ENCODE measurements around the gene LUM.

LUM gene

DNA sequence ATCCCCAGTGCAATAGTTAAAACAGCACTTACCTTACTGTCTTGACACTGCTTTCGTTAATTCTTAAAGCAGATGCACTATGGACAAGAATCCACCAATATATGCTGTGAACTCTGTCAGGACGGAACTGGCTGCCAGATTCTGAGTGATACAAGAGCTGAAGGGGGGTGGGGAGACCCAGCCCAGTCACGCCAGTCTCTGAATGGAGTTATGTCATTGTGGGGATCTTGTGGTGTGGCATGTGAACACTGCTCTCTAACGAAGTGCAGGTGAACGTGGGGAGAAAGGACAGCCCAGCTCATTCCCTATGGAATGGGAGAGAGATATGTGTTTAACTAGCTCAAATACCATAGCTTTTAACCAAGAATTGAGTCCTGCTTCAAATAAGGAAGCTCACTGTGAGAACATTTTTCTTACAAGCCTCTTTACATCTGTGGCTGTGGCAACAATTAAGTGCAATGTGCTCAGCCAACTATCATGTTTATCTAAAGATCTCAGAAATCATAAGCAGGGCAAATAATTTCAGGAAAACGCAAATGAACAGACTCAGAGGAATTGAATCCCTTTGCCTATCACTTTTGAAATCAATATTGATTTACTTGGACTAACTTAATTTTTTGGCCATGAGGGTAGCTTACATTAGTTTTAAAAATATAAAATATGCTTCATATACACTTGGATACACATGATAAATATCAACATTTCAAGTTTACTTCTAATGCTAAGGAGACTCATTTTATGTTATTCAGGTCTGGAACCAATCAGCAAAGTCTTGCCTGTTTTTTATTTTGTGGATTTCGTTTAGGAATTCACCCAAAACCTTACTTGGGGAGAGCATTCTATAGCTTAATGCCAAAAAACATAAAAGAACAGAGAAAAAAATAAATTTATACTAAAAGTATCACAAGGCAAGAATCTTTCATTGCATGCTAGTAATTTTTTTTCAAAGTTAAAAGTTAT lies at the start of gene LUM:
Gene LUM, minus strand, starts transcription at position 129 of the 960 bp plus-strand sequence. CDS start 2,515 bp downstream, outside the sequence.
- DNase-seq (ENCODE audit: low spot score): no peak

GRCh38 chr12:91161009-91161408 lies 49.7 kb upstream of the LUM start:
- no peak for DNase-seq (ENCODE audit: low spot score)

- no peak for DNase-seq (ENCODE audit: low spot score)
Observed at GRCh38 chr12:91155990-91156389, 44.7 kb upstream of the LUM start.

DNA sequence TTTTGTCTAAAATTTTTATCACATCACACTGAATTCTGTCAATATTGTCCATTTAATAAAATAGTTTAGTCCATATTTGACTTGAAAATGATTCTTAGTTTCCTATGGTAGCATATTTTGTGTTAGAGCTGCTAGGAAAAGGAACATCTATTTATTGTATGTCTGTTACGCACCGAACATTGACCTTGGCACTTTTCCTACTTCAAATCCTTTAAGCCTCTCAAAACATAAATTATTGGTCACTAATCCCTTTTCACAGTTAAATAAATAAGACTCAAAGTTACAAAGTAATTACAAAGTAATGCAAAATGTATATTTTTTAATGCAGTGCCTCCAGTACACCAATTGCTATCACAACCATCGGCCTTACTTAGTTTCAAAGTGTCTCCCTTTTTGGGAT lies 42.8 kb upstream of the LUM start:
- no peak for DNase-seq (ENCODE audit: low spot score)

DNA sequence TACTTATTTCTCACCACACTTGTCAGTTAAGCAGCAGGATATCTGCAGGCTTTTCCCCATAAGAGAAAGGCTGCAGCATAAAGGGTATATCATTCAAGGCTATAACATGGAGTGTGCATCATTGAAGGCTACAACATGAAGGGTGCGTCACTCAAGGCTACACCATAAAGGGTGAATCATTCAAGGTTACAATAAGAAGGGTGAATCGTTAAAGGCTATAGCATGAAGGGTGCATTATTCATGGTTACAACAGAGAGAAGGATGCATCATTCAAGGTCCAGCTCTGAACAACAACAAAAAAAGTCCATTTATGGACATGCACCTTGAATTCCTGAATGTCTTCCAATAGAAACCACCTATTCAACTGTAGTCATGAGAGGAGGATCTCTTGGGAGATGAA lies 32.8 kb upstream of the LUM start:
- no peak for DNase-seq (ENCODE audit: low spot score)

DNA sequence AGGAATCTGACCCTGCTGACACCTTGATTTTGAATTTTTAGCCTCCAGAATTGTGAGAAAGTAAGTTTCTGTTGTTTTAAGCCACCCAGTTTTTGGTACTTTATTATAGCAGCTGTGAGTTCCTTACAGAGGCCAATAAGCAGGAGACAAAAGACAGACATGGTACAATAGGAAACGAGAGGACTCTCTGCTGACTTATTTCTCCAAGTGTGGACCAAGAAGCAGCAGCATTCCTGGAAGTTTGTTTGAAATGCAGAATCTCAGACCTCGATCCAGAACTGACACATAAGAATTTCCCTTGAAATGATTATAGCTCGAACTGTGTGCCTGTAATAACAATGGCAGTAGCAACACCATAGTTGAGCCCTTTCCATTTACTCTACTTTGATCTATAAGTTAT lies 31.9 kb upstream of the LUM start:
- DNase-seq (ENCODE audit: low spot score): no peak

DNA sequence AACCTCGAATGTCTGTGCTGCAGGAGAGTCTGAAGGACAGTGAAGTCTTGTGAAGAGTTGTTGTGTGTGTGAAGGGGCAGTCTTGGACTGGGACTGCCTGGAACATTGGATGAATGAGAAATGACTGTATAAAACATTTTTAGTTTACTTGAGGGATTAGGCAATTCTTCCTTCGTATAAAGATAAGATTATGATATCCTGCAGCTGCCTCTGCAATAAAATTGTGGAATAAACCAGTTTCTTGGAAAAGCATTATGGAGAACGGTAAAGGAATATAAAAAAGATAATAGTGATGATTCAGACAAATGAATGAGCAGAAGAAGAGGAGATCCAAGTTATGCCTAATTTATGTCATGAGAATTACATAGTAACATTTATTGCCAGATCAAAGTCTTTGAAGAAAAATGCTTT lies 30.9 kb upstream of the LUM start:
- no peak for DNase-seq (ENCODE audit: low spot score)

- no peak for DNase-seq (ENCODE audit: low spot score)
Observed at GRCh38 chr12:91140026-91140931, 29.0 kb upstream of the LUM start.

DNA sequence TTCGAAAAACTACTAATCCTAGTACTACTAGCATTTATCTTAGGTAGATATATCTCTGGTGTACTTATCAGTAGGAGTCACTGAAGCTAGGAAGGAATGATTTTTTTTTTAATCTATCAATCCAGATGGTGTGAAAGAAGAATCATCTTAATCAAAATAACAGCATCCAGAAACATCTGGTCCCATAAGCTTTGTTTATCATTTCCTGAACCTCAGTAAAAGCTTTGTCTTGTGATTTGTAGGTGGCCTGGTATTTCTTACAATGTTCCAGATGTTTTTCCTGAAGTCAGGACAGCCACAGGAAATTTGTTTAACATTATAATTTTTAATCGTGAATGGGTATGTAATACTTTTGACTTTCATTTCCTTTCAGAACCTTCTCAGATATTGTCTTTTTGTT lies 28.0 kb upstream of the LUM start:
- no peak for DNase-seq (ENCODE audit: low spot score)

DNA sequence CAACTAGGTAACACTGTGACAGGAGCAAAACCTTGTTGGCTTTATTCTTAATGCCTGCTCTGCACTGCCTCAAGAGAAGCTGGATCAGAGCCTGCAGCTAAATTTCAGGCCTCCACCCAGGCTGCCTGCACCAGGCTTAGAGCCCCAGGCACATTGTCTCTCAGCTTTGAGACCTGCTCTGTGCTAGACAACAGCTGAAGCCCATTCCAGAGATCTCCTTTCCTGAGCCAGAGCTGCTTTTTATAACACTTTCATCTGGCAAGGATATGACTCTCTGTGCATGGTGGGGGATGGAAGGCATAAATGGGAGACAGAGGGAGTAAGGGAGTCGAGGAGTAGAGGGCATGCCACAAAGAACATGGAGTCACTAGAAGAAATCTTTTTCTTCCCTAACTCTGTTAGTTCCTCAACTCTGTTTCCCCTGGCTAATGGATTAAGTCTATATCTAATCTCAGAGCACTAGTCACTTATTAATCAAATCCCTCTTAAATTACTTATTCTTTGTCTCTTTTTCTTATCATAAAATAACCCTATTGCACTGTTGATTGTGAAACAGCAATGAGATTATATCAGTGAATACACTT lies 27.1 kb upstream of the LUM start:
- no peak for DNase-seq (ENCODE audit: low spot score)

DNA sequence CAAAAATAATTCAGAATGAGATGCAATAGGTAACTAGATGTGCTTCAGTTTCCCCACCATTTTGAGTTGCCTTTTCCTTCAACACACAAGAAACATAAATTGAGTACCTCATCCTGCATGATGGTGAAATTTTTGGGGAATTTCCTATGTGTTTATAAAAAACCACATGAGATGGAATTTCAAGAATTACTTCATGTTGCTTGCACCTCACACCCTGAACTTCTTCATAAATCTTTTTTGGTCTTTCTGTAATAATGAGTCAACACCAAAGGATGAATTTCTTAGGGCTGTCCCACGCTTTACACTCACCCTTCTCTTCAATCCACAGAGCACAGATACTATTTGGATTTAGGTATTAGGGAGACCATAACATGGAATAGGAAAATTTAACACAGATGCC lies 22.6 kb upstream of the LUM start:
- no peak for DNase-seq (ENCODE audit: low spot score)

DNA sequence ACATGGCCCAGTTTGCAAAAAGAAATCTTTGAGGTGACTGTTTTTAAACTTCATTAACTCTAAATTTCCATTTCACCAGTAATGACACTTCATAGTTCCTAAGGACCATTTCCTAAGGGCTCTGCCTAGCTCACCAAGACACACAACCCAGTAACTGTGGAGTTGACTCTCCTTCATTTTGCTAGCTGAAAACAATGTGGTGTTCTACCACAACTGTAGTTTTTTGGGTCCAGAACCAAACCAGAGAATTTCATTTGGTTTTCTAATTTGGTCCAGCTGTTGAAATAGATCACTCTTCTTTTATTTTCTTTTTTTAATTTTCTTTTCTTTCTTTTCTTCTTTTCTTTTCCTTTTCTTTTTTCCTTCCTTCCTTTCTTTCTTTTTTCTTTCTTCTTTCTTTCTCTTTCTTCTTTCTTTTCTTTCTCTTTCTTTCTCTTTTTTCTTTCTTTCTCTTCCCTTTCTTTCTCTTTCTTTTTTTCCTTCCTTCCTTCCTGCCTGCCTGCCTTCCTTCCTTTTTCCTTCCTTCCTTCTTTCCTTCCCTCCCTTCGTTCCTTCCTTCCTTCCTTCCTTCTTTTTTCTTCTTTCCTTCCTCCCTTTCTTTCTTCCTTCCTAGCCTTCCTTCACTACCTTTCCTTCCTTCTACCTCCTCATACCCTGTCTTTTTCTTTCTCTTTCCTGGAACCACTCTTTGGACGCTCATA lies 18.5 kb upstream of the LUM start:
- no peak for DNase-seq (ENCODE audit: low spot score)

DNA sequence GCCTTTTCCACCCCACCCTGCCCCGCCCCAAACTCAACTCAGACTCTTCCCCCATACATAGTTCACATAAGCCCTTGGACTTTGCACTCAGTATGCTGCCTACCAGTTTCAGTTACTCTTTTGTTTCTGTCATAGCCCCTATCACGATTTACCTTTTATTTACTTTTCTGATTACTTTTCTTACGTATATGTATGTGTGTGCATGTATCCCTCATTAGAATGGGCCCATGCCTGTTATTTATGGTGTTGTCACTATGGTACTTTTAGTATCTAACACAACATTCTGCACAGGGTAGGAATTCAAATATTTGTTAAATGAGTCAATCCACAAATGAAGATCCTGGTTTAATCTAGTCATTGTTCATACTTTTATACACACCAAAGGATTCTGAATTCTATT lies 16.5 kb upstream of the LUM start:
- no peak for DNase-seq (ENCODE audit: low spot score)

- no peak for DNase-seq (ENCODE audit: low spot score)
Observed at GRCh38 chr12:91127306-91127705, 16.0 kb upstream of the LUM start.

GRCh38 chr12:91126516-91126915 lies 15.2 kb upstream of the LUM start:
- DNase-seq (ENCODE audit: low spot score): no peak

DNA sequence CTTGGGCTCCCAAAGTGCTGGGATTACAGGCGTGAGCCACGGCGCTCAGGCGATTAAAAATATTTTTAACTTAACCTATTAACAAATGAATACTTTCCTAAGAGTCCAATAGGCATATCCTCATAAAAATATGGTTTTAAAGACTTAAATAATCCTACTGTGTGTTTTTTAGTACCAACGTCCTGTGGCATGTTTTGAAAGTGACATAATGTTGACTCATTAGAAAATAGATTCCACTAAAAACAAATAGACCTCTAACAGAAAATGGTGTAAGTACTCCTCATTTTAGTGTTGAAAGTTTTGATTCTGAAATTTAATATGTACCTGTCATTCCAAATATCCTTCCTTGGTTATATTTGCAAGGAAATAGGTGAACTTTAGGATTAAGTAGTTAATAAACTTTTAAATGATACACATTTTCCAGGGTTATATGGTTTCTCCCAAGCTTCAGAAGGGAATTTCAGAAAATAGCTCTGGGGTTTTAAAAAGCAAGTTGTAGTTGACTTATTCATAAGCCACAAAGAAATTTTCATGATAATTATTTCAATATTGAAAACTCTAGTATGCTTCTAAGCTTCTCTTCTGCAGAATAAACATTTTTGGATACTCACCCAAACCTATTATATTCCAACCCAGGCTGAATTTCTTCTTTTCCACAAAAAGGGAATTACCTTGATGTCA lies 12.1 kb upstream of the LUM start:
- no peak for DNase-seq (ENCODE audit: low spot score)

DNA sequence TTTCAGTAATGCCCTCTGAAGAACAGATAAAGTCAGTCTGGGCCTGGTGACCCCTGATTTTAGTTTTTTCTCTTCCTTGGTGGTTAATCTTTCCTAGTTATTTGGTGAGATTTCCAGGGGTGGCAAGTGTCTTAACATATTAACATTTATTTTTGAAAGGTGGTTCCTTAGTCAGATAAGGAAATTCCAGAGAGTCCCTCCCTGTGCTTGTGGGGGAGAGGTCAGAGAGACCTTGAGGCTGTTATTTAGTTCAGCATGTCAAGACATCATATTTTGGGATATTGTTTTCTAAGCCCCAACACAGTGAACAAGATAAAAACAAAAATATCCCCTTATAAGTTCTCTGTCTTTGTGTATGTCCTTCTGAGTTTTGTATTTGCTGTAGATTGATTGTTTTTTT lies 9.5 kb upstream of the LUM start:
- no peak for DNase-seq (ENCODE audit: low spot score)

GRCh38 chr12:91119089-91119488 lies 7.8 kb upstream of the LUM start:
- no peak for DNase-seq (ENCODE audit: low spot score)

DNA sequence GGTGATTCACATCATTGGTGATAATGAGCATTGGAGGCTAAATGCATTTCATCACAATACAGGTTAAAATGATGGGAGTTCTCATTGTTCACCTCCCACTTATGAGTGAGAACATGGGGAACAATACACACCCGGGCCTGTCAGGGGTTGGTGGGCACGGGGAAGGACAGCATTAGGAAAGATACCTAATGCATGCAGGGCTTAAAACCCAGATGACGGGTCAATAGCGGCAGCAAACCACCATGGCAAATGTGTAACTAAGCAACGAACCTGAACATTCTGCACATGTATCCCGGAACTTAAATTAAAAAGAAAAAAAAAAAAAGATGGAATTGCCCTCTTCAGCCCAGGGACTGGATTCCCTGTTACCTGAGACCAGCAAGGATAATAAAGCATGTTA lies 2.3 kb upstream of the LUM start:
- no peak for DNase-seq (ENCODE audit: low spot score)

DNA sequence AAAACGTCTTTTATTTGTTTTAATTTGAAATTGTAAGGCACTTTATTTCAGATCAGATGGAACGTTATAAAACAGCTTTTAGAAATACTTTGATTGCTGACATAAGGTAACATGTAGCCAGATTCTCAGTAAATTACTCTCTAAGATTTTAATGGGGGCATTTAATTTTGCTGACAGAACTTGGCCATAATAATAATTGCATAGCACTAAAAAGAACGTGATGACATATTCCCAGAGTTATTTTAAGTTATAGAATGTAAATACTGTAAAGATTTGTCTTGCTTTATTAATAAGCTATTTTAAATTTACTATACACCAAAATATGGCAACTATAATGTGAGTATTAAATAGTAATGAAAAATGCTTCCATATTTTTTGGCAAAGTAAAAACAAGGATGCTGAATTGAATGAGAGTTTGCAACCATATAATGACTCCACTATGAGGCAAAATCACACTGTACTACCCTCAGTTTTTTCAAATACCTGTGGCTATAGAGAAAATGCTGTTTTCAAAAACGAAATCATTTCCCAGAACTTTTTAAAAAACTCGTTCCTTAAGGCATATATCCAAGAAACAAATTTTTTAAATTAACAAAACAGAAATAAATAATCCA lies 876 bp downstream of the LUM start:
- DNase-seq (ENCODE audit: low spot score): no peak

Data from hematopoietic multipotent progenitor cell treated with erythropoietin and hydrocortisone succinate and interleukin-3 and kit ligand, for 15 days (in vitro differentiated cells).